Type B pancreatic cell (in vitro differentiated cells): Measurements from ENCODE around the gene CHID1. TPM values are rescaled to one million over a fixed set of nuclear protein-coding genes. Genes with fewer than 3 reads are reported as not detected.

Source experiments
- DNase-seq: peaks from one replicate; pipeline ENCODE4 v3.0.0; 2021; ENCODE audit warnings: mixed read lengths; ENCODE audit not compliant: unreplicated experiment; ENCODE audit errors: extremely low spot score
- H3K27ac Mint-ChIP-seq: 2 replicates; pipeline ENCODE4 v1.8.0; 2021; ENCODE audit warnings: mild to moderate bottlenecking, mixed read lengths
- H3K27me3 Mint-ChIP-seq: 2 replicates; pipeline ENCODE4 v1.8.0; 2021; ENCODE audit warnings: mixed read lengths
- H3K36me3 Mint-ChIP-seq: 2 replicates; pipeline ENCODE4 v1.8.0; 2021; ENCODE audit warnings: mixed read lengths
- H3K4me1 Mint-ChIP-seq: one replicate; pipeline ENCODE4 v1.8.0; 2021; ENCODE audit warnings: mixed read lengths; ENCODE audit not compliant: unreplicated experiment
- H3K4me3 Mint-ChIP-seq: 2 replicates; pipeline ENCODE4 v1.8.0; 2021; ENCODE audit warnings: mild to moderate bottlenecking, mixed read lengths
- H3K9me3 Mint-ChIP-seq: 2 replicates; pipeline ENCODE4 v1.8.0; 2021; ENCODE audit warnings: mixed read lengths
- CTCF ChIP-seq: fragments of 200-600 bp; sonication (generic); conservative IDR thresholded peaks from 2 replicates; pipeline ENCODE4 v1.5.0; 2021; ENCODE audit warnings: antibody characterized with exemption, mild to moderate bottlenecking
- total RNA-seq: library from RNA; stranded (reverse); gene quantifications from 2 replicates; pipeline ENCODE4 v1.2.1, GENCODE V29; 2021; ENCODE audit warnings: low replicate concordance

The CHID1 gene
- total RNA-seq, 1 donor from 2014 or later, result 98.9 TPM

GRCh38 chr11:873706-874105 is 36.9 kb downstream of the CHID1 start:
- peaks cover 7% of the 10 kb centered on the region for H3K4me1 Mint-ChIP-seq
- peak overlapping the region; percentile 56 for H3K27ac Mint-ChIP-seq
- no peaks in the 10 kb centered on the region for H3K27me3 Mint-ChIP-seq
- peaks cover 4% of the 10 kb centered on the region for H3K36me3 Mint-ChIP-seq
- no peak for TF ChIP-seq CTCF
- no peak overlapping the region for H3K4me3 Mint-ChIP-seq
- no peaks in the 10 kb centered on the region for H3K9me3 Mint-ChIP-seq
- no peak for DNase-seq

DNA sequence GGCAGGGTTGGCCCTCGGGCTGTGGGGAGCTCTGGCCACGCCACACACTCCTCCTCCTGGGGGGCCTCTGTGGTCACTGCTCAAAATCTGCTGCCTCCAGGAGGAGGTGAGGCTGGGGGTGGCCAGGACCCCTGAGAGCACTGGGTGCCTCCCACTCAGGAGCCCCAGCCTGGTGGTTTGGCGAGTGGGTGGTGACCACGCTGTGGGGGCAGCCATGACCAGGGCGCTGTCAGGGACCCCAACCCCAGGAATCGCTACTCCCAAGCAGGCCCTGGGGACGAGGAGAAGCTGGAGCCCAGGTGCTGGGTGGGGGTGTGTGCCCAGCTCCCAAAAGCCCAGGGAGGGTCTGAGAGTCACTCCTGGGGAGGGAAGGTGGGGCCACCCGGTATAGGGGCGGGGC is 37.8 kb downstream of the CHID1 start:
- peaks cover 7% of the 10 kb centered on the region for H3K4me1 Mint-ChIP-seq
- peaks cover 4% of the 10 kb centered on the region for H3K36me3 Mint-ChIP-seq
- DNase-seq, result no peak
- TF ChIP-seq CTCF, result no peak
- no peaks in the 10 kb centered on the region for H3K9me3 Mint-ChIP-seq
- no peaks in the 10 kb centered on the region for H3K27me3 Mint-ChIP-seq
- no peak overlapping the region for H3K4me3 Mint-ChIP-seq
- H3K27ac Mint-ChIP-seq, result no peak overlapping the region

GRCh38 chr11:871472-871871 is 39.1 kb downstream of the CHID1 start:
- no peak for DNase-seq
- TF ChIP-seq CTCF, result no peak
- Mint-ChIP-seq H3K27ac (no peak overlapping the region), H3K9me3 (no peaks in the 10 kb centered on the region), H3K4me1 (peaks cover 7% of the 10 kb centered on the region), H3K27me3 (no peaks in the 10 kb centered on the region), H3K36me3 (peaks cover 4% of the 10 kb centered on the region), H3K4me3 (no peak overlapping the region)

DNA sequence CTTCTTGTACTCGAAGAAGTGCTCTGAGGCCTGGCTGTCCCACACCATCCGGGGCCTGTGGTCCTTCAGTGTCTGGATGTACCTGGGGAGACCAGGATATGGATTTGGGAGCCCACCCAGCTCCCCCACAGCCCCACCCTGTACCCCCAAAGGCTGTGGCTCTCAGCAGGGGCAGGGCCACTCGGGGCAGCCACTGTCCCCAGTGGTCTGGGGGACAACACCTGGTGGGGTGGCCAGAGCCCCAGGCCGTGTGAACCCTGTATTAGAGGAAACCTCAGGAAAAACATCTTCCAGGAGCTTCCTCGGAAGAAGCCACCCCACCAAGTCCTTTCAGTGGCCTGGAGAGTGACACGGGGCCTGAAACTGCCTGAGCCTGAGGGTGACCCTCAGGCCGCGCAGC is 40.2 kb downstream of the CHID1 start:
- DNase-seq, result no peak
- no peak overlapping the region for H3K4me3 Mint-ChIP-seq
- no peaks in the 10 kb centered on the region for H3K9me3 Mint-ChIP-seq
- H3K4me1 Mint-ChIP-seq, result peaks cover 7% of the 10 kb centered on the region
- TF ChIP-seq CTCF, result no peak
- no peaks in the 10 kb centered on the region for H3K27me3 Mint-ChIP-seq
- H3K27ac Mint-ChIP-seq, result no peak overlapping the region
- peaks cover 4% of the 10 kb centered on the region for H3K36me3 Mint-ChIP-seq

DNA sequence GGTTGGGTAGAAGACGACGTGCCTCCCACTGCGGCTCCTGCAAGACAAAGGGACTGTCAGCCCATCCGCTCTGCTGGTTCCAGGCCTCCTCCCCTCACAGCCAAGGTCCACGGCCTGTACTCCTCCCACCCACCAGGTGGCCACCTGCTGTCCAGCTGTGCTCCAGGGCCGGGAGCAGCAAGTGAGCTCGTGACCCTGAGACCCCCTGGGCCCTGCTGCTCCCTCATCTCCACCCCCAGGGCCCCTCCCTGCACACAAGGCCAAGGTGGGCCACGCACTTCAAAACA is 40.5 kb downstream of the CHID1 start:
- no peak overlapping the region for H3K4me3 Mint-ChIP-seq
- H3K9me3 Mint-ChIP-seq, result no peaks in the 10 kb centered on the region
- H3K27me3 Mint-ChIP-seq, result no peaks in the 10 kb centered on the region
- DNase-seq, result no peak
- no peak overlapping the region for H3K27ac Mint-ChIP-seq
- peaks cover 7% of the 10 kb centered on the region for H3K4me1 Mint-ChIP-seq
- peak; percentile 53 for TF ChIP-seq CTCF
- peaks cover 4% of the 10 kb centered on the region for H3K36me3 Mint-ChIP-seq

- H3K4me1 Mint-ChIP-seq, result peaks cover 7% of the 10 kb centered on the region
- DNase-seq, result no peak
Measured at GRCh38 chr11:869399-870126, 41.0 kb downstream of the CHID1 start.

More at GRCh38 chr11:869399-870126, 41.0 kb downstream of the CHID1 start:
- H3K36me3 Mint-ChIP-seq, result peaks cover 4% of the 10 kb centered on the region
- TF ChIP-seq CTCF, result no peak
- no peak overlapping the region for H3K4me3 Mint-ChIP-seq
- H3K27ac Mint-ChIP-seq, result no peak overlapping the region
- H3K27me3 Mint-ChIP-seq, result no peaks in the 10 kb centered on the region
- H3K9me3 Mint-ChIP-seq, result no peaks in the 10 kb centered on the region
